DMS53 (cell line): ENCODE data around the gene NDUFAF3.

Source experiments
- DNase-seq: peaks from one replicate; lab custom pipeline; 2025; lab: John Stamatoyannopoulos, UW

NDUFAF3 gene, protein sequence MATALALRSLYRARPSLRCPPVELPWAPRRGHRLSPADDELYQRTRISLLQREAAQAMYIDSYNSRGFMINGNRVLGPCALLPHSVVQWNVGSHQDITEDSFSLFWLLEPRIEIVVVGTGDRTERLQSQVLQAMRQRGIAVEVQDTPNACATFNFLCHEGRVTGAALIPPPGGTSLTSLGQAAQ

DNA sequence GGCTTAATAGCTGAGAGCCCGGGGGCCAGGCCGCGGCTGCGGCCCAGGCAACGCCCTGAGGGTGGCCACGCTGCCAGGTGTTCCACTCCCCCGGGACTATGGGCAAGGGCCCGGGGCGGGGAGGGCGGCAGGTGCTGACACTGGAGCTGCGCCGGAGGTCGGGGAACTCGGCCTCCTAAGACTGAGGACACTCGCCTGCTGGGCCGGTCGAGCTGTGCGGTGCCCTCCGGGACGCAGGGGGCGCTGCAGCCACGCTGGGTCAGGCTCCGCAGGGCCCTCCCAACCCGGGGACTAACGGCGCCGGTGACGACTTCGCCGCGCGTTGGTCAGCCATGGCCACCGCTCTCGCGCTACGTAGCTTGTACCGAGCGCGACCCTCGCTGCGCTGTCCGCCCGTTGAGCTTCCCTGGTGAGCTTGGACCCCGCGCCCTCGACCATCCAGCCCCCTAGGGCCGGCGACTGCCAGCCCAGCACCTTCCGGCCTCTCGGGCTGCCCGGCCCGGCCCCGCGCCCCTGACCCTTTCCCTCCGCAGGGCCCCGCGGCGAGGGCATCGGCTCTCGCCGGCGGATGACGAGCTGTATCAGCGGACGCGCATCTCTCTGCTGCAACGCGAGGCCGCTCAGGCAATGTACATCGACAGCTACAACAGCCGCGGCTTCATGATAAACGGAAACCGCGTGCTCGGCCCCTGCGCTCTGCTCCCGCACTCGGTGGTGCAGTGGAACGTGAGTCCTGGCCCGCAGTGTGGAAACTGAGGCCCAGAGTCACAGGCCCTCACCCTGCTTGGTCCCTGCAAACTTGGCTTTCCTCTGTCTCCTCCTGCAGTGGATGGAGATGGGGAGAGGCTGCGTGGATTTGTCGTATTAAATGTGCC lies at the start of gene NDUFAF3:
Gene NDUFAF3 (plus strand): TSS at position 309 of the 875 bp plus-strand sequence. CDS start 24 bp downstream, at position 333.
- peak; percentile 90 for DNase-seq

DNA sequence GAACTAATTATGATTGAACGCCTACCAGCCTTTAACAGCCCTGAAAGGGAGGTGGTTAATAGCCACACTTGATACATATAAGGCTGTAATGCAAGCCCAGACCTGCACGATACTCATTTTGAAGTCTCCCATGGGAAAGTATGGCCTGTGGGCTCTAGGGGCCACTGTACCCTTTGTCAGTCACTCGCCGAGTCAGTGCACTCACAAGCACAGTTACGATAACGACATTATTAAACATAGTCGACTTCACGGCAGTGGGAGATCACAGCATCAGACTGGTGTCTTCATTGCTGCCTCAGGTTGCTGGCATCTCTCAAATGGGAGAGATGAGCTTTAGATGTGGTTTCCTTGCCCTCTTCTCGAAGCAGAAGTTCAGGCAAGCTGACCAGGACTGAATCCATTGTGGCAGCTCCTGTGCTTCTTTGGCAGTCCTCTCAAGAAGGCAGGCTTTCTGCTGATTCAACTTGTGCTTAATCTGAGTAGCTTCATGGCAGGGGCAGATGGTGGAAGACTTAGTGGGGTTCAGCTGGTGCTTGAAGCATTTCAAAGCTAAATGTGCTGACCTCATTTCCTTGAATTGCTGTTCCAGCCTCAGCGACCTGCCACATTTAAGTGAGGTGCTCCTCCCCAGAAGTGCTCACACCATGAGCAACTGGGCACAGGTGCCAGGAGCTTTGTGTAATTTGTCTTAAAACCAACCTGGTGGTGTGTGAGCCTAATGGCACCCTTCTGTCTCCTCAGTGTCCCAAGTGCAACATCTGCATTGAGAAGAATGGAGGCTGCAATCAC lies 47.7 kb upstream of the NDUFAF3 start:
- no peak for DNase-seq

DNA sequence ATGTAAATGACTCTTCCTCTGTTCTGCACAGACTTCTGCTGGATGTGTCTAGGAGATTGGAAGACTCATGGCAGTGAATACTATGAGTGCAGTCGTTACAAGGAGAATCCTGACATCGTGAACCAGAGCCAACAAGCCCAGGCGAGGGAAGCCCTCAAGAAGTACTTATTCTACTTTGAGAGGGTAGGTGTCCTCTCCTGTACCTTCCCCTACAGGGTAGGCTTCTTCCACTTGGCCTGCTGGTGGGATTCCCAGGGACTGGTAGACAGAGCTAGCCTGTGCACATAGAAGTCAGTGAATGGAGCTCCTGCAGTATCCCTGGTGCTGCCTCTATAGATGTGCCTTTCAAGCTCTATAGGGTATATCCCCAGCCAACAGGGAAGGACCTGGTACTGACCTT lies 42.5 kb upstream of the NDUFAF3 start:
- no peak for DNase-seq

DNA sequence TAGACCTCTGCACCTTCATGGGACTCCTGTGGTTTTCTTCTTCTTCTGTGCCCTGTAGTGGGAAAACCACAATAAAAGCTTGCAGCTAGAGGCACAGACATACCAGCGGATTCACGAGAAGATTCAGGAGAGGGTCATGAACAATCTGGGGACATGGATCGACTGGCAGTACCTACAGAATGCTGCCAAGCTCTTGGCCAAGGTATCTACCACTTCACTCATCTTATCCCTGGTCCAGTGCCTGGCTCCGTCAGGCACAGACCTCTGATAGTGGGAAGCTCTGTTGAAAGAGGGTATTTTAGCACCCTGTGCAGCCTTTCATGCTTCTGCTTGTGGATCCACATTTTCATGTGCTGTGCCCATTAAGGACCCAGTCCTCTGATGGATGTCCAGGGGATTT lies 41.6 kb upstream of the NDUFAF3 start:
- no peak for DNase-seq

DNA sequence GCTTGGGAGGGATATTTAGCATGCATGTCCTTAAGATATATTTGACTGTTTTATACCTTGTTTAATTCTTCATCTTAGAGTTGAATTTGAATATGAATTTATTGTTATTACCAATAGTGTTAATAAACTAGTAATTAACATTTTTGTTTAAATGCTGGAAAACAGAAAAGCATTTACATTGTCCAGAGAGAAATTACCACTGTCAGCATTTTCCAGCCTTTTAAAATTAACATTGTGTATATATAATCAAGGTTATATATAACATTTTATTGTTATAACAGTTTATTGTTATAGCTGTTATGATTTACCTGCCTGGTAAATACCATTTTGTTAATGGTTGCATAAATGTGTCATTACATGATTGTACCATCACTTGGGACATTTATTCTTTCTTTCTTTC lies 39.9 kb upstream of the NDUFAF3 start:
- no peak for DNase-seq

DNA sequence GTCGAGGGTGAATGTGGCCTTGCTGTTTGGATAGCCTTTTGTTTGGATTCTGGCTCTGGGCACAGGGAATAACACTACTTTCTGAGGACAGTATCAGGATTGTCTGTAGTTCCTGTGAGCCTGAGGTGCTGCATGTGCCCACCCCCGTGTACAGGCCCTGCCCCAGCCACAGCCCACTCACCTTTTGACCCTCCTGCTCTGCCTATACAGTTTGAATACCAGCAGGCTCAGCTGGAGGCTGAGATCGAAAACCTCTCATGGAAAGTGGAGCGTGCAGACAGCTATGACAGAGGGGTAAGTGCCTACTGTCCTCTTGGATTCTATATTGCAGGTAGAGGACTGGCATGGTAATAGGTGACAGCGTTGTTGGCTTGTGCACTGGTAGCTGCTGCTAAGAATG lies 39.2 kb upstream of the NDUFAF3 start:
- no peak for DNase-seq

DNA sequence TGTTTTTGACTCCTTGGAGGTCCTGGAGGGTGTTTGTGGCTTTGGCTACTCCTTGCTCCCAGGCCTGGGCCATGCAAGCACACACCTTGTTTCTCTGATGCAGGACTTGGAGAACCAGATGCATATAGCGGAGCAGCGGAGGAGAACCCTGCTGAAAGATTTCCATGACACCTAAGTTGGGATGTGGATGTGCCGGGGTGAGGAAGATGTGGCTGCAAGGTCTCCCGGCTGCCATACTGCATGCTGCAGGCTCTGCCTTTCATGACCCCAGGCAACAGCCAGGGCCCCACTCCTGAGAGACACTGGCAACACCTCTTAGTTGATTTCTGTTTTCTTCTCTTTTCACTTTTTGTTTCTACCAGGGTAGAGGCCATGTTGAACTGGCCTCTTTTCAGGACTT lies 38.8 kb upstream of the NDUFAF3 start:
- DNase-seq = no peak

DNA sequence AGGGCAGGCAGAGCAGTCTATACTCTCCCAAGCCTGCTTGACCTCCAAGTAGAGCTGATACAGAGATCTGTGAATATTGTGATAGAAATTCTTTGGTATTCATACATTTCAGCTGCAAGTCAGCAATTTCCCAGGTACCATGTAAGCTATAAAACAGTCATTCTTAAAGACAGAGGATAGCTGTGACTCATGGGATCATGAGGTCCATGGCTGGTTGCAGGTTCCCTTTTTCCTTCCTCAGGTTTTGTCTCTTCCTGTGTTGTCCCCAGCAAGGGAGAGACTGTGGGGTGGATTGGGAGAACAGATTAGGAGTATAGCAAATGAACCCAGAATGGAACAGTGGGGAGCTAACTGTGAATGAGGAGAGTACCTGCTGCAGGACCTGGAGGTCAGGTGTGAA lies 37.3 kb upstream of the NDUFAF3 start:
- no peak for DNase-seq

DNA sequence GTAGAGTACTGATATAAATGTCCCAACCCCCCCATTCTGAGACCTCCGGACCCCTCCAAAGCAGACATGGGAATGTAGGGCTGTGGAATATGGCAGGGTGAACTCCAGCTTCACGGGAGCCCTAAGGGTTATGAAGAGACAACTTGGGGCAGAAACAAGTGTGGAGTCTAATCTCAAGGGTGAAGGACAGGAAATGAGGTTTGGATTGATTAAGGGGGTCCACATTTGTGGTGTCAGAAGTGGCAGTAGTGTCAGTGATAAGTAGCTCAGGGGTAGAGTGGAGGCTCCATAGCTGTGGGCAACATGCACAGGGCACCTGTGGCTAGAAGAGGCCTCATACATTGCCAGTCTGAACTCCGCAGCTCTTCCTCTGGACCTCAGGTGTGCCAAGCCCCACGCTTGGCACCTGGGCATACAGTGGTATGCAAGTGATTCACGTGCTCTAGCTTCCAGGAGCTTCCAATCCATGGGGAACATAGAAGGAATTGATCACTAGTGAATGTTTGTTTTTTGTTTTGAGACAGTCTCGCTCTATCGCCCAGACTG lies 36.0 kb upstream of the NDUFAF3 start:
- DNase-seq = no peak

DNA sequence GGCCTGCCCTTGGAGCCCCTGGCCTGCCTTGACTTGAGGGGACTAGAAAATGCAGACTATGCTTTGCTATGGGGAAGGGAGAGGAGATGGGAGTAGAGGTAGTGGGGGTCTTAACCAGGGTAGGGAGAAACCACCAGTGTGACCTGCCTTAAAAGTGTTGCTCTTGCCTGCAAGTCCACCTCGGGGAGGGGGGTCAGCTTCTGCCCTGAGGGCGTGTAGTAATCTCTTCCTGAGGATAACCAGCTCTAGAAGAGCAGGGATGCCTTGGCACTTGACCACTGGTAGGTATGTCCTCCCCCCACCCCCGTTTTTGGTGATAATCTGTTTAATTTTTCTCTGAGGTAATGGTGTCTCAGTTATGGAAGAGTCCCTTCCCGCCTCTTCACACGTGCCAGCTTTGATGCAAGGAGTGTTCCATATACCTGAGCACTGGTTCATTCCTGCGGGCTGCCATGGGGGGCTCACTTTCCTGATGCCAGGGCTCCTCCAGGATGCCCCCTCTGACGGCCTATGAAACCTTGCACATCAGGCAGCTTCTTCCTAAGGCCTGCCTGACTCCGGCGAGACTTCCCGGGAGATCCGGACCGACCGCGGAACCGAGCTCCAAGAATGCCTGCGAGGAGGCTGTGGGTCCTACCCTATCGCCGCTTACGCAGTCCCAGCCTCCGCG lies 32.7 kb upstream of the NDUFAF3 start:
- peak; percentile 36 for DNase-seq

DNA sequence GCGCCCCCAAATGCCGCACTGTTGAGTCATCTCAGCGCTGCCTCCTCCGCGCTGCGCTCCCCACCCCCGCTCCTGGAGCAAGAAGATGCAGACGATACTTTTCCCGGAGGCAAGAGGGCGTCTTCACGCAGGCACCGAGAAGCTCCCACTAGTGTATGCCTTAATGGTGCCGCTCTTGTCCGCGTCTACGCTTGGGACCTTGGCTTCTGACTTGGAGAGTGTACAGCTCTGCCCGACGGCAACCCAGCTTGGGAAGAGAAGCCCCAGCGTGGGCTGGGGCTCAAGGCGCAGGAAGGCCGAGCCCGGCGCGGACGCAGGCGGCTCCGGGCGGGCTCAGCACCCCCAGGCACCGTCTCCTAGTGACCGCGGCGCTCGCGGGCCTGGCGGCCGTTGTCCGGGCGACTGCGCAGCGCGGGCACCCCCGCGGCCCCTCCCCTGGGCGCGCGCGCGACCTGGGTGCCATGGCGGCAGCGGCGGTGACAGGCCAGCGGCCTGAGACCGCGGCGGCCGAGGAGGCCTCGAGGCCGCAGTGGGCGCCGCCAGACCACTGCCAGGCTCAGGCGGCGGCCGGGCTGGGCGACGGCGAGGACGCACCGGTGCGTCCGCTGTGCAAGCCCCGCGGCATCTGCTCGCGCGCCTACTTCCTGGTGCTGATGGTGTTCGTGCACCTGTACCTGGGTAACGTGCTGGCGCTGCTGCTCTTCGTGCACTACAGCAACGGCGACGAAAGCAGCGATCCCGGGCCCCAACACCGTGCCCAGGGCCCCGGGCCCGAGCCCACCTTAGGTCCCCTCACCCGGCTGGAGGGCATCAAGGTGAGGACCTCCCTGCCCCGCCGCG lies 31.9 kb upstream of the NDUFAF3 start, which contains the start of gene P4HTM:
Gene P4HTM (plus strand): TSS at position 446 of the 840 bp plus-strand sequence. CDS start 16 bp downstream, at position 462.
- DNase-seq = peak; percentile 68

DNA sequence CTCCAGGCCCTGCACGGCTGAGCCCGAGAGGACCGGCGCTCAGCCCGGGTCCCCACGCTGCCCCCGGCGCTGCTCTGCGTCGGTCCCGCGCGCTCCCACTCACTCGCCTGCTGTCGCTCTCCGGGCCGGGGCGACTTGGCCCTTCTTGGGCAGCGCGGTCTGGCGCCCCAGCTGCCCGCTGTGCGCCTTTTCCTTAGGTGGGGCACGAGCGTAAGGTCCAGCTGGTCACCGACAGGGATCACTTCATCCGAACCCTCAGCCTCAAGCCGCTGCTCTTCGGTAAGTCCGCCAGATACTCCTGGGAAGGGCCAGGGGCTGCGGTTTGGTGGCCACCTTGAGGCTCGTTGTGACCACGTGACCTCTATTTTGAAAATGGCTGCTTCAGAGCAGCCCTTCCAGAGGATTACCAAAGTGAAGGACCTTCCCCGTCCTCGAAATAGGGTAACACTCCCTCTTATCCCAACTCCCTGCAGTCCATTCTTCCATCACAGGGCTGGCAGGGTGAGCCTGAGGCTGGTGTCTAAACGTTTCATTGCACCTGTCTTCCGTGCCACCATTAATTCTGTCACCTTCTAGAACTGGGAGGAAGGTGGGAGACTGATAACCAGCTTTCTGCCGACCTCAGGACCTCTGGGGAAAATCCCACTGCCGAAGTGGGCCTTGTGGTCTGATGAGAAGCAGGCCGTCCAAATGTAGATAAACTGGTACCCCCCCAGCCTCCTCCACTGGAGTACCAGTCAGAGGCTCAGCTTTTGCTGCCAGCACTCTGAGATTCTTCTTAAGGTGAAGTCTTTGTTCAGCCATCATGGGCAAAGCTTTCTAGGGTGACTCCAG lies 31.1 kb upstream of the NDUFAF3 start:
- peak; percentile 53 for DNase-seq

DNA sequence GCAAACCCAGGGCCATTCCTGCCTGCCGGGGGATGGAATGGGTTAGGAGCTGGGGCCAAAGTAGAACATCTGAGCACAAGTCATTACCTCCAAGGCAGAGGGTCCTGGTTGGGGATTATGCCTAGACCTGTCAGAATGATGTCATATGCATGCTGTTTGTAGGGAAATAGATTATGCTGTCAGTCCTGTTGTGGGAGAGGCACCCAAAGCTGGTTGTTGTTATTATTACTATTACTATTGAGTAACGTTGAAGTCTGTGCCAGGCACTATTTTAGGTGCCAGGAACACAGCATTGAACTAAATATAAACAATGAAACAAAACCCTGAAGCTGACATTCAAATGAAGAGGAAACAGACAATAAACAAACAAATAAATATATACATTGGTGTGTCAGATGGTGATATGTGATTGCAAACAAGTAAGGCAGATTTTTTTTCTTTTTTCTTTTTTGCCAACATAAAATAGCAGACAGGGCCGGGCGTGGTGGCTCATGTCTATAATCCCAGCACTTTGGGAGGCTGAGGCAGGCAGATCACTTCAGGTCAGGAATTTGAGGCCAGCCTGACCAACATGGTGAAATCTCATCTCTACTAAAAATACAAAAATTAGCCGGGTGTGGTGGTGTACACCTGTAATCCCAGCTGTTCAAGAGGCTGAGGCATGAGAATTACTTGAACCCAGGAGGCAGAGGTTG lies 29.9 kb upstream of the NDUFAF3 start:
- DNase-seq = no peak

DNA sequence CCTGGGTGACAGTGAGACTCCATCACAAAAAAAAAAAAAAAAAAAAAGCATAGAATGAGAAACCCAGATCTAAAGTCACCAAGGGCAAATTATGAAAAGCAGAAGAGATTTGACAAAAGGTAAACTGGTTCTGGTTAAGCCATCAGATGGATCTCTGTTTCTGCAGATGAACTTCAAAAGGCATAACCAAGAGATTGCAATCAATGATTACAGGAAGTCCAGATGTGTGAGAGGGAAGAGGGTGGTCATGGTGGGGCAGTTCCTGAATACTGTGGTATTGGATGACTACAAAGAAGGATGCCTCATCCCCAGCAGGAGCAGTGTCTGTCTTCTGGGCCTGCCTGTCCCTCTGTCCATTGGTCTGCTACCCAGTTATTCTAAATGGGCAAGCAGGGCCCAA lies 28.1 kb upstream of the NDUFAF3 start:
- DNase-seq = no peak

DNA sequence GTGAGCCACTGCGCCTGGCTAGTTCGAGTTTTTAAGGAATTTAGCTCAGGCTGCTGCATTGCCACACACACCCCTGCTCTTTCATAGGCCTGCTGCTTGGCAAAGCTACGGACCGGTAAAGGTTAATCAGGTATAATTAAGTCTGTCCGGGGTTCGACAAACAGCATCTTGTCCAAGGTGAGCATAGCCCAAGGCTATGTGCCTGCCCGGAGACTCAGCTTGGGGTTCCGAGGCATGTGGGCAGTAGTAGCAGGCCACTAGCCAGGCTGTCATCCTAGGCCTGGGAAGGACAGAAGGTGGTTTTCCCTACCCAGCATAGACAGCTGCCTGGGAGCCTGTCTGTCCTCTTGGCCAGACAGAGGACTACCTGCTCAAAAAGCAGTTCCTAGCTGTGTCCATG lies 25.3 kb upstream of the NDUFAF3 start:
- no peak for DNase-seq

DNA sequence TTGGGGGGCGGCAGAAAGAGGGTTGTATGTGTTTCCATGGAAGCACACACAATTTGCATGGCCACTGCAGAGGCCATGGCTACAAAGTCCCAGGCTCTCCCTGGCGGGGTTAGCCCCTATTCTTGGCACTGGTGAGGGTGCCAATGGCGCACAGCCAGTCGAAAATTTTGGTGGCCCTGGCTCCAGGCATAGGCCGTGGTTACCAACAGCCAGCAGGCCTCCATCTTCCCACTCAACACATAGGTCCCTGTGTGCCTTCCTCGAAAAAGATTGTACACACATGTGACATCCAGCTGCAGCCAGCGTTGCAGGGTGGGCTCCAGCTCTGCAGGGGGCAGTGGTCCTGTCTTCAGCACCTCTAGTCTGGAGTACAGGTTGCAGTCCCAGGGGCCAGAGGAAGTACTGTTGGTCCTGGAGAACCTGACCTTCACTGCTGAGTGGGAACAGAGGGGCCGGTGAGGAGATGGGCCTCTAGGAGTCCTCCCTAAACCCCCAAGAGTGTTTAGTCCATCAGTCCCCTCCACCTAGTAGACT lies 24.8 kb upstream of the NDUFAF3 start:
- DNase-seq = no peak

DNA sequence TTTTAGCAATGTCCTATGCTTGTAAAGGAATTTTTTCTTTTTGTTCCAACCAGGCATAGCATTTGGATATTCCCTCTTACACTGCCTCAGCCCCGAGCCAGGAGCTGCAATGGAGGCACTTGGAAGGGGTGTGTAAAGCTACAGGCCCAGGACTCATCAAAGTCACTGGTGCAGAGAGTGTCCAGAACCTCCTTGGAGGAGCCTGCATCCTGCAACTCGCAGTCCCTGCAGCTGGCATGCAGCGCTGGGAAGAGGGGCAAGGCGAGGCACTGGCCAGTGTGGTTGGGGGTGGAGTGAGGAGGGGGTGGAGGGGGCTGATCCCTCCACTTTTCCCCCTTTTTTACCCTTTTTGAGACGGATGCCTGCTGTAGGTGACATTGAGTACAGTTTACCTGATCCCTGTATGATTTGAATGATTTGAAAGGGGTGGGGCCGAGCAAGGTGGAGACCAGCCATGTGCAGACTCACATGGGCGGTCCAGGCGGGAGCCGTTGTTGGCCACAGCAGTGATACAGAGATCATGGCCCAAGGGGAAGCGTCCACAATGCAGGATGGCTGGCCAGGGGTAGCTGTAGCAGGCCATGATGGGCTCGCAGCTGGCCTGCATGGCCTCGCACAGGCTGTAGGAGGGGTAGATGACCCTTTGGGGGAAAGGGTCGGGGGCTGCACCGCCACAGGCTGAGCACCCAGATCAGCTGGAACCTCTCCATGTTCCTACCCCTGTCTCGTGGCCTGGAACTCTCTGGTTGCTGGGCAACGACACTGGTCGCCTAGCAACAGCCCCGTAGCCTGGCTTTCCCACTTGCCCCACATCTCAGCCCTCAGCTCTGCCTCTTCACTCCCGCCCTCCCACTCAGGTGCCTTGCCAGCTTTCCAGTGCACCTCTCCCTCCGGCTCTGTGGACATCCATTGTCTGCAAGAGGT lies 23.9 kb upstream of the NDUFAF3 start:
- peak; percentile 63 for DNase-seq
